Caco-2 (cell line): ENCODE data around the gene SETD1A. TPM values are rescaled to one million over a fixed set of nuclear protein-coding genes. Genes with fewer than 3 reads are reported as not detected.

Experiments
- Bru-seq: library from RNA; stranded (reverse); fragments of 400-500 nt; gene quantifications from one replicate; lab custom pipeline; 2021; lab: Mats Ljungman, UMichigan
- BruChase-seq, 2 experiments: library from RNA; stranded (reverse); fragments of 400-500 nt; gene quantifications; one replicate each; lab custom pipeline; 2021; lab: Mats Ljungman, UMichigan
- BruUV-seq: library from RNA; stranded (reverse); fragments of 400-500 nt; replicated peaks from 2 replicates; lab custom pipeline; 2021; lab: Mats Ljungman, UMichigan
- CTCF ChIA-PET: fragments of 300-600 bp; sonication (Branson Sonifier 250); formaldehyde crosslinking; loops from one replicate; lab custom pipeline; 2022; ENCODE audit warnings: antibody characterized with exemption; lab: Charles Lee
- POLR2A ChIA-PET: fragments of 300-600 bp; sonication (Branson Sonifier 250); formaldehyde crosslinking; loops from one replicate; lab custom pipeline; 2022; ENCODE audit warnings: antibody characterized with exemption; lab: Charles Lee
- DNase-seq, 2 experiments: peaks; one replicate each; pipeline versions ENCODE4 v3.0.0 to v3.0.0-alpha.2; 2020 to 2022
- H3K27me3 ChIP-seq: replicated peaks from 2 replicates; pipeline ENCODE4 v1.6.0; 2011; ENCODE audit warnings: low read length; ENCODE audit not compliant: control insufficient read depth, insufficient read depth
- H3K36me3 ChIP-seq: 2 replicates; pipeline ENCODE4 v1.5.1; 2011; ENCODE audit warnings: low read length; ENCODE audit not compliant: control insufficient read depth, insufficient read depth
- H3K4me1 ChIP-seq: fragments of 250-450 bp; sonication (Bioruptor Pico); 2 replicates; pipeline ENCODE4 v1.5.1; 2020; ENCODE audit warnings: mild to moderate bottlenecking
- H3K4me3 ChIP-seq: 2 replicates; pipeline ENCODE4 v1.5.1; 2011; ENCODE audit warnings: low read depth, mild to moderate bottlenecking, control low read depth, low read length
- H3K9me3 ChIP-seq: fragments of 250-450 bp; sonication (Bioruptor Pico); 2 replicates; pipeline ENCODE4 v1.5.1; 2020; ENCODE audit warnings: mild to moderate bottlenecking, moderate library complexity
- H3K27ac Mint-ChIP-seq: one replicate; pipeline ENCODE4 v1.8.0; 2022; ENCODE audit warnings: mixed read lengths; ENCODE audit not compliant: unreplicated experiment
- H3K27me3 Mint-ChIP-seq: one replicate; pipeline ENCODE4 v1.8.0; 2022; ENCODE audit warnings: mixed read lengths; ENCODE audit not compliant: insufficient read depth, unreplicated experiment
- H3K36me3 Mint-ChIP-seq: one replicate; pipeline ENCODE4 v1.8.0; 2022; ENCODE audit warnings: mild to moderate bottlenecking, mixed read lengths; ENCODE audit not compliant: insufficient read depth, unreplicated experiment
- H3K4me1 Mint-ChIP-seq: one replicate; pipeline ENCODE4 v1.8.0; 2022; ENCODE audit warnings: low read depth, mixed read lengths; ENCODE audit not compliant: unreplicated experiment
- H3K4me3 Mint-ChIP-seq: one replicate; pipeline ENCODE4 v1.8.0; 2022; ENCODE audit warnings: mild to moderate bottlenecking, moderate library complexity, mixed read lengths; ENCODE audit not compliant: unreplicated experiment
- H3K9me3 Mint-ChIP-seq: one replicate; pipeline ENCODE4 v1.8.0; 2022; ENCODE audit warnings: mixed read lengths; ENCODE audit not compliant: unreplicated experiment
- intact Hi-C: fragments of 100-400 bp; cut with micrococcal nuclease; formaldehyde crosslinking; loops from one replicate; pipeline ENCODE4 v1.10.0; 2022; ENCODE audit not compliant: unreplicated experiment
- long read RNA-seq: library from polyadenylated mRNA; stranded (forward); transcript quantifications from one replicate; pipeline ENCODE4 v2.0.0, GENCODE V29; 2022
- total RNA-seq: library from RNA; stranded (reverse); gene quantifications from 2 replicates; pipeline ENCODE4 v1.2.3, GENCODE V29; 2022
- TF ChIP-seq, protein P1 (sequence below), 2 experiments: fragments of 200-600 bp in 1 of 2; IDR thresholded peaks; 1 replicate in 1 of 2; 2 replicates in 1 of 2; pipeline versions ENCODE4 v1.5.1 to v1.8.0; 2011 to 2022; ENCODE audit warnings: antibody characterized with exemption in 1 of 2, control low read depth in 1 of 2, inconsistent platforms in 1 of 2, low read depth in 1 of 2, low read length in 1 of 2, mild to moderate bottlenecking in 1 of 2, moderate library complexity in 1 of 2; ENCODE audit not compliant: insufficient read depth in 1 of 2, severe bottlenecking in 1 of 2, unreplicated experiment in 1 of 2

The SETD1A gene
- total RNA-seq (21.5 and 26.3 TPM in 2 replicates), Bru-seq, nascent RNA (percentile 62 among the genes with signal in this experiment), BruChase-seq, experiment 1, labeled RNA remaining after a 2-hour chase (percentile 68 among the genes with signal in this experiment), BruChase-seq, experiment 2, labeled RNA remaining after a 6-hour chase (percentile 69 among the genes with signal in this experiment)
- long read RNA-seq, partial matches to known transcripts, result 6 of 8 reads
- long read RNA-seq, other reads (novel, unspliced or antisense), result 2 of 8 reads

DNA sequence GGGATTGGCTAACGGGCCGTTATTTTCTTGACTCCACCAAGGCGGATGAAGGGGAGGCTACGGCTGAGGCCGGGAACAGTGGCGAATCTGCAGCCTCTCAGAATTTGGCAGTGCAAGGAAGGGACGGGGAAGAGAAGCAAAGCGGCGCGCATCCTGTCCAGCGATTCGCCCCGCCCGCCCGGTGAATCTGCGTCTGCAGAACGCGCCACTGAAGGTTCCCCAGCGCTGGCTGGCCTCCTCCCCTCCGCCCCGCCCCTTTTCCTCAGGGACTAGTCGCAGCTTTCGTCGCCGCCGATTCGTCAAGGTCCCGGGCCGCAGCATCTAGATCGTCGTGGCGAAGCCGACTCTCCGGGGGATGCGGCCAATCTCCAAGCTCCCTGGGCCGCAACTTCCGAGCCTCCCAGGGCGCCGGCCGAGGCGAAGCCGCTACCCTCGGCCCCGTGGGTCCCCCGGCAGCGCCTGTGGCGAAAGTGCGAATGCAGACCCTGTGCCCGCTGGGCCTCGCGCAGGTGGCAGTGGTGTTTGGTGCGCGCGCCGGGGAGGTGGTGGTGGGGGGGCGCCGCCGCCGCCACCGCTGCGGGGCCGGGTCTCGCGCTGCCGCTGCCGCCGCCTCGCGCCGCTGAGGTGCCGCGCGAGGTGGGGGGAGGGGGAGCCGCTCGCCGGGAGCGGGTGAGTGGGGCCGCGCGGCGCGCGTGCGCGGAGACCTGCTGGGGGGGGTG, at the start of gene SETD1A:
Gene SETD1A (plus strand): TSS at position 299 of the 719 bp plus-strand sequence. CDS start 978 bp downstream, outside the sequence.
- BruUV-seq, result no TSS peak
- peak within 1 kb of the TSS; percentile 87 for H3K4me3 Mint-ChIP-seq
- H3K9me3 Mint-ChIP-seq, result no peaks in the 10 kb centered on the region
- peak; percentile 93 to 94 for DNase-seq
- CTCF ChIA-PET, result no interaction called here
- Histone ChIP-seq H3K27me3 (no peaks in the 10 kb centered on the region), H3K36me3 (peaks cover 6% of the 10 kb centered on the region; the same call in 1 of the 2 replicates), H3K9me3 (no peaks in the 10 kb centered on the region), H3K4me1 (no peaks in the 10 kb centered on the region; the same call in 1 of the 2 replicates), H3K4me3 (peak within 1 kb of the TSS; percentile 95)
- intact Hi-C loops, result loop anchor here (1.0 kb wide), 1 partner anchor 185 kb away; no protein-coding TSS in a partner anchor
- no peaks in the 10 kb centered on the region for H3K27me3 Mint-ChIP-seq
- H3K4me1 Mint-ChIP-seq, result peaks cover 13% of the 10 kb centered on the region
- POLR2A ChIA-PET, result interaction anchor here (0.6 kb wide), 1 partner anchor 154 kb away, joined by 6 read pairs; no protein-coding TSS in a partner anchor
- peak within 1 kb of the TSS; percentile 95 for H3K27ac Mint-ChIP-seq
- TF ChIP-seq, protein P1, sequence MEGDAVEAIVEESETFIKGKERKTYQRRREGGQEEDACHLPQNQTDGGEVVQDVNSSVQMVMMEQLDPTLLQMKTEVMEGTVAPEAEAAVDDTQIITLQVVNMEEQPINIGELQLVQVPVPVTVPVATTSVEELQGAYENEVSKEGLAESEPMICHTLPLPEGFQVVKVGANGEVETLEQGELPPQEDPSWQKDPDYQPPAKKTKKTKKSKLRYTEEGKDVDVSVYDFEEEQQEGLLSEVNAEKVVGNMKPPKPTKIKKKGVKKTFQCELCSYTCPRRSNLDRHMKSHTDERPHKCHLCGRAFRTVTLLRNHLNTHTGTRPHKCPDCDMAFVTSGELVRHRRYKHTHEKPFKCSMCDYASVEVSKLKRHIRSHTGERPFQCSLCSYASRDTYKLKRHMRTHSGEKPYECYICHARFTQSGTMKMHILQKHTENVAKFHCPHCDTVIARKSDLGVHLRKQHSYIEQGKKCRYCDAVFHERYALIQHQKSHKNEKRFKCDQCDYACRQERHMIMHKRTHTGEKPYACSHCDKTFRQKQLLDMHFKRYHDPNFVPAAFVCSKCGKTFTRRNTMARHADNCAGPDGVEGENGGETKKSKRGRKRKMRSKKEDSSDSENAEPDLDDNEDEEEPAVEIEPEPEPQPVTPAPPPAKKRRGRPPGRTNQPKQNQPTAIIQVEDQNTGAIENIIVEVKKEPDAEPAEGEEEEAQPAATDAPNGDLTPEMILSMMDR (IDR thresholded peaks at IDR 0.05; ENCODE audit: insufficient read depth in 1 of 2, low read depth in 1 of 2, low read length in 1 of 2, severe bottlenecking in 1 of 2, unreplicated experiment in 1 of 2), result no peak
- H3K36me3 Mint-ChIP-seq, result peaks cover 61% of the 10 kb centered on the region

DNA sequence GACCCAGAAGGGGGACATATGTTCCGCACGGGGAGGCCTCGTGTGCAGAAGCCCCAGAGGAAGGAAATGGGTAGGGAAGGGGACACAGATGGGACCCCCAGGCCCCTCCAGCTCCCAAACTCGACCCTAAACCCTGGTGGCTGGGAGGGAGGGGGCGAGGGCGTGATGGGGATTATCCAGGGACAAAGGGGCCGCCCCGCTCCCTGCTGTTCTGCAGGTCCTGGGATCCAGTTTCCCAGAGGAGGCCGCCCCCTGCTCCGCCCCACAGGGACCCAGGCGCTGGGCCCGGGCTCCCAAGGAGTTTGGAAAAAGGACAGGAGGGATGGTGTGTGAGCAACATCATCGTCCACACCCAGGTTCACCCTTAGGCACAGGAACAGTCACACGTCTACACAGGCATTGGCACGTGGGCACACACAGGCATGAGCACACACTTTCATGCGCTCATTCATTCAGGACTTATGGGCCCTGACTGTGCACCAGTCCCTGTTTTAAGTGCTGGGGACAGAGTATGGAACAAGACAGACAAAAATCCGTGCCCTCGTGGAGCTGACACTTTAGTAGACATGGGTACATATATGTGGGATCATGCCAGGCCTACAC, 47.0 kb upstream of the SETD1A start:
- intact Hi-C loops, result no loop called here
- Histone ChIP-seq H3K4me1 (no peaks in the 10 kb centered on the region), H3K27me3 (no peaks in the 10 kb centered on the region), H3K4me3 (no peak overlapping the region), H3K9me3 (no peaks in the 10 kb centered on the region), H3K36me3 (no peaks in the 10 kb centered on the region)
- no peaks in the 10 kb centered on the region for H3K36me3 Mint-ChIP-seq
- H3K27ac Mint-ChIP-seq, result no peak overlapping the region
- H3K9me3 Mint-ChIP-seq, result no peaks in the 10 kb centered on the region
- TF ChIP-seq, protein P1 (IDR thresholded peaks at IDR 0.05; ENCODE audit: insufficient read depth in 1 of 2, low read depth in 1 of 2, low read length in 1 of 2, severe bottlenecking in 1 of 2, unreplicated experiment in 1 of 2), result no peak
- H3K27me3 Mint-ChIP-seq, result no peaks in the 10 kb centered on the region
- H3K4me1 Mint-ChIP-seq, result no peaks in the 10 kb centered on the region
- BruUV-seq, result no TSS peak
- POLR2A ChIA-PET, result no interaction called here
- CTCF ChIA-PET, result no interaction called here
- no peak for DNase-seq
- no peak overlapping the region for H3K4me3 Mint-ChIP-seq

DNA sequence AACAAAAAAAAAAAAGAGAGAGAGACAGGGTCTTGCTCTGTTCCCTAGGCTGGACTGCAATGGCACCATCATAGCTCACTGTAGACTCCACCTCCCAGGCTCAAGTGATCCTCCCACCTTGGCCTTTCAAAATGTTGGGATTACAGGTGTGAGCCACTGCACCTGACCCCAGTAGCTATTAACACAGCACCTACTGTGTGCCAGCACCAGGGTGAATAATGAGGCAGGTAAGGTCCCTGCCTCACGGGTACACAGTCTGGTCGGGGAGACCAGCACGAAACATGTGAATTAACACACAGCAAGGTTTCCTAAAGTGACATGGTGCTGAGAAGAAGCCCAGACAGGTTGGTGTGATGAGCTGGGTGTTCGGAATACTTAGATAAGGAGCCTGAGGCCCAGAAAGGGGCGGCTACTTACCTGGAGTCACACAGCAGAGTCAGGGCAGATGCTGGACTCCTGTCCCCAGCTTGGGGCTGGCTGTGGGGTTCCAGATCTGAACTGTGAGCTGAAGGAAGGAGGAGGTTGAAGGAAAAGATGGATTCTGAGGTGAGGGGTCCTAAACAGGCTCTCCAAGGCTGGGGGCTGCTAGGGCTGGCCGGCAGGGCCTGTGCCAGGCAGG, 44.7 kb upstream of the SETD1A start:
- Histone ChIP-seq H3K36me3 (no peaks in the 10 kb centered on the region), H3K27me3 (no peaks in the 10 kb centered on the region), H3K4me1 (no peaks in the 10 kb centered on the region), H3K9me3 (no peaks in the 10 kb centered on the region), H3K4me3 (no peak overlapping the region)
- ChIA-PET CTCF (no interaction called here), POLR2A (no interaction called here)
- Mint-ChIP-seq H3K9me3 (no peaks in the 10 kb centered on the region), H3K27ac (no peak overlapping the region), H3K4me1 (no peaks in the 10 kb centered on the region), H3K4me3 (no peak overlapping the region), H3K36me3 (no peaks in the 10 kb centered on the region), H3K27me3 (no peaks in the 10 kb centered on the region)
- no peak for DNase-seq
- TF ChIP-seq, protein P1 (IDR thresholded peaks at IDR 0.05; ENCODE audit: insufficient read depth in 1 of 2, low read depth in 1 of 2, low read length in 1 of 2, severe bottlenecking in 1 of 2, unreplicated experiment in 1 of 2), result no peak
- BruUV-seq, result no TSS peak
- intact Hi-C loops, result no loop called here
